C4-2B (cell line): ENCODE results near the gene USH2A.

Source experiments
- H3K27ac ChIP-seq: fragments of 450-650 bp; 2 replicates; pipeline ENCODE4 v1.5.1; 2017
- CTCF ChIP-seq: fragments of 450-650 bp; conservative IDR thresholded peaks from 2 replicates; pipeline ENCODE4 v1.5.1; 2017; ENCODE audit warnings: mild to moderate bottlenecking
- ZFX ChIP-seq: fragments of 450-650 bp; IDR thresholded peaks from 2 replicates; pipeline ENCODE4 v1.6.1; 2017

Gene USH2A

GRCh38 chr1:215682232-215682631 lies 741.0 kb downstream of the USH2A start:
- TF ChIP-seq CTCF, result peak; percentile 45
- TF ChIP-seq ZFX, result no peak
- no peak overlapping the region for H3K27ac ChIP-seq

GRCh38 chr1:215681041-215681440 lies 742.2 kb downstream of the USH2A start:
- no peak for TF ChIP-seq ZFX
- no peak for TF ChIP-seq CTCF
- no peak overlapping the region for H3K27ac ChIP-seq

GRCh38 chr1:215679231-215679630 lies 744.0 kb downstream of the USH2A start:
- H3K27ac ChIP-seq, result no peak overlapping the region

GRCh38 chr1:215677112-215677511 lies 746.1 kb downstream of the USH2A start:
- peak; percentile 22 for TF ChIP-seq CTCF
- no peak for TF ChIP-seq ZFX
- H3K27ac ChIP-seq, result no peak overlapping the region

More at GRCh38 chr1:215679231-215679630, 744.0 kb downstream of the USH2A start:
- TF ChIP-seq ZFX, result no peak
- TF ChIP-seq CTCF, result no peak

GRCh38 chr1:215673943-215674342 lies 749.3 kb downstream of the USH2A start:
- no peak overlapping the region for H3K27ac ChIP-seq
- TF ChIP-seq CTCF (no peak), ZFX (no peak)

GRCh38 chr1:215672482-215672881 lies 750.8 kb downstream of the USH2A start:
- H3K27ac ChIP-seq, result no peak overlapping the region
- TF ChIP-seq ZFX (no peak), CTCF (no peak; the same call in 1 of the 2 replicates)

- H3K27ac ChIP-seq, result no peak overlapping the region
- TF ChIP-seq CTCF (no peak), ZFX (no peak)
Measured at GRCh38 chr1:215669806-215670491, 753.3 kb downstream of the USH2A start.
